AG08396 (cell line): ENCODE results near the gene DNTT.

Experiments
- DNase-seq: peaks from one replicate; pipeline ENCODE4 v3.0.0; 2012; ENCODE audit warnings: low spot score, mixed read lengths

The DNTT gene

DNA sequence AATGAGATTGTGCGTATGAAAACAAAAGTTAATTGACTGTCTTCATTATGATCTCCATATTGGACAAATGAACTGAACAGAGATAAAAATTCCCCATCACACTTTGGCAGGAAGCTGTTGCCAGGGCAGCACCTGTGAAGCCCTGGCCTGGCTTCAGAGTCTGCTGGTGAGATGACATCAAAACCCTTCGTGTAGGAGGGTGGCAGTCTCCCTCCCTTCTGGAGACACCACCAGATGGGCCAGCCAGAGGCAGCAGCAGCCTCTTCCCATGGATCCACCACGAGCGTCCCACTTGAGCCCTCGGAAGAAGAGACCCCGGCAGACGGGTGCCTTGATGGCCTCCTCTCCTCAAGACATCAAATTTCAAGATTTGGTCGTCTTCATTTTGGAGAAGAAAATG, at the start of gene DNTT:
DNTT (plus strand) TSS at position 205 of the 400 bp plus-strand sequence; CDS start at position 269, 64 bp downstream.
- no peak for DNase-seq

DNA sequence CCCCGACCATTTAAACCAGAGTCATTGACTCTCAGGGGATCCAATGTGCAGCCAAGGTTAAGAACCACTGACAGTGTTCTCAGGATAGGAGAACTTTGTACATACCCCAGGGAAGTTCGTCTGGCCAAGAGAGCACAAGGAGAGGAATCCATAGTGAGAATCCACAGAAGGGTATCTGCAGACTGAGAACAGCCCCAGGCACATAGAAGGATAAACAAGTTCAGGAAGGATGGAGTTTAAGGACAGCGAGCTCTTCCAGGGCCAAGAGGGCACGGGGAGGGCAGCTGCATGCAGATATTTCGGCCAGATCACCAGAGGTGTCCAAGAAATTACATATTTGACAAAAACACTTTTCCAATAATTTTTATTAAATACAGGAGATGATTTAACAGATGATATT, 49.3 kb upstream of the DNTT start:
- no peak for DNase-seq

DNA sequence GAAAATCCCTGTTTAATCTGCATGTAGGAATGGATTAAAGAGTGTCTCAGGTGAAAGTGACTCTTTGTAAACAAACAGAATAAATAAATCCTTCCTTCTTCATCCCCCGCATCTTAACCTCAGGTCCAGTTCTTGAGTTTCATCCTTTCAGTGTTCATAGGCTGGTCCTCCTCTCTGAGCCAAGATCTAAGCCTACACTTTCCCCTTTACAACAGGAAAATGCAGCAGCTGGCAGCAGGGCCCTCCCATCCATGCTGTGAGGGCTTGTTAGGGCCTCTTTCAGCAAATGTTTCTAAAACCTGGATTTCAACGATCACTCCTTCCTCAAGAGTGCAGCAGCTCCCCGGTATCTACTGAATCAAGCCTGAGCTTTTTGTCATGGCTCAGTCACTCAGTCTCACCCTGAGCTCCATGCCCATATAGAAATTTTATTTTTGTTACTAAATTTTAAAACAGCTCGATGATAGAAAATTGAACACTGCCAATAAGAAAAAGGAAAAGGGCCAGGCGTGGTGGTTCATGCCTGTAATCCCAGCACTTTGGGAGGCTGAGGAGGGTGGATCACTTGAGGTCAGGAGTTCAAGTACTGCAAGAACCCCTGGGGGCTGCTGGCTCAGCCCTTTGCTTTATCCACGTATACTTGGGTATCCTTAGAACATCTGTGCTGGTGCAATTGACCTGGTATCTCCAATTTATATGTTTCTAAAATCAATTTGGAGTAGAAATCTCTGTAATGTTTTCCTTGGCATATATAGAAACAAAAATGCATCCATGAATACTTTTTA, 48.5 kb upstream of the DNTT start:
- DNase-seq = no peak

DNA sequence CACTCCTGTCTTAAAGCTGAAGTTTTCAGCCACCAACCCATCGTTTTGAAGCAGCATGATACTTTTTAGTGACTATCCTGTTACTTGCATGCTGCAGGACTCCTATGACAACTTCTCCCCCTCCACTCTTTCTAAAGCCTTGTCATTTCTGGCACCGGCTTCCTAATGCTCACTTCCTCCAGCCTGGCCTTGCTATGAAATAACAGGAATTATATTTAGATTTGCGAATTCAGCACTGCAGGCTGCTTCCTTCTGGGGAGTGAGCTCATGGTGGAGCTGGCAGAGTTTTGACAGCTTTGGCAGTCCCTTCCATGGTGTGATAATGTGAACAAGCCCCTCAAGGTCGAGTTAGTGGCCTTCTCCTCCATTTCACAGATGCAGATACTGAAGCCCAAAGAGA, 46.3 kb upstream of the DNTT start:
- no peak for DNase-seq

DNA sequence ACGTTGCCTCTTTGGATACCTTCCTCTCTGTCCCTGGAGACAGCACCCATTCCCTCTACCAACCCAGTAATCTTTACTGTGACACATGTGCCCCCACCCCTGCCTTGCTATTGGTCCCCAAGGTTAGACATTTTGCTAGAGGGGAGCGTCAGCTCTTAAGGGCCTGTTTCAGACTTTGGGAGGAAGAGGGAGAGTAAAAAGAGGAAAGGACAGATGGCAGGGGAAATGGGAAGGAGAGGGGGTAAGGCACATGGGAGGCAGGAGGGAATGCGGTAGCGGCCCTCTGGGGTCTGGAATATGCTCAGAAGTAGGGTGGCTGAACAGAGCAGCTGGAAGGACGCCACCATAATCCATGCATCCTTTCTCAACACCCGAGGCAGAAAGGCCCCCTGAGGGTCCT, 45.1 kb upstream of the DNTT start:
- no peak for DNase-seq

DNA sequence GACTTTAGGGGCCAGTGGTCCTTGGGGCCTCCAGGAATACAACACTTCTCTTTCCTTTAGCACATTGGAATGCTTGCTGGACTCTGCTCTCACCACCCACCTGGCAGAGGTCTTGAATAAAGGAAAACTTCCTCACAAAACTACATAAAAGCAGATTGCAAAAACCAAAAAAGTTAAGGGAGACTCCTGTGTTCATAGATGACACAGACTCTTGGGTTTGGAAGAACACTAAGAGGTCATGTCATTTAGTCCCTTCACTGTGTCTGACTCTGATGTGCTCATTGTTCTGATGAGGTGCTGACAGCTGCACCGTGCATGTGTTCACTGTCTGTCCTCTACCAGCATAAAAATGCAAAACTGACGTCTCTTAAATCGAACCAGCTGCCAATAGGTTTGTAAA, 44.2 kb upstream of the DNTT start:
- no peak for DNase-seq

DNA sequence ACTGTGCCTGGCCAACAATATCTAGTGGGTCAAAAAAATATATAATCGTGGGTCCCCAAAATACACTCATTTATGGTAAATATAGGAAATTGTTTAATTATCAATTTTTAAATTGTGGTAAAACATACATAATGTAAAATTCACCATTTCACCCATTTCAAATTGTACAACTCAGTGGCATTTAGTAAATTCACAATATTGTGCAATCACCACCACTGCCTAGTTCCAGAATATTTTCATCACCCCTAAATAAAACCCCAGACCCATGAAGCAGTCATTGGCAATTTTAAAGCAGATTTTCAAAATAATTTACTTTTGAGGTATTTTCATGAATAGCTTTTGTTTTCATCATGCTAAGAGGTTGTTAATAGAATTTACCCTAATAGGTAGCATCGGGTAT, 43.1 kb upstream of the DNTT start:
- DNase-seq = no peak

DNA sequence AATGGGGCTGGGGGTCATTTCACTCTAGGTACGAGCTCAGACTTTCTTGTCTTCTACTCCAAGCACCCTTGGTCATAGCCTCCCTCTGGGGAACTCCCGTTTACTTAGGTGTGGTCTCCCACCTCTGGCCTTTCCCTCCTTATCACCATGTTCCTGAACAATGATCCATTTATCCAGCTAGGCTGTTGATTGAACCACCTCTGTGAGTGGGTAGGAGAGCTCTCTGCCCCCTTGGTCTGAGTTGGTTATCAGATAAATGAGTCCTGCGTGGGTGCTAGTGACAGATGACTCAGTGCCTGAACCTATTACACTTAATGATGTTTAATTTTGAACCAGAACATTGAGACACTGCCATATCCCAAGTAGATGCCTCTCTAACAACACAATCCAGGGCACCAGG, 42.3 kb upstream of the DNTT start:
- no peak for DNase-seq

DNA sequence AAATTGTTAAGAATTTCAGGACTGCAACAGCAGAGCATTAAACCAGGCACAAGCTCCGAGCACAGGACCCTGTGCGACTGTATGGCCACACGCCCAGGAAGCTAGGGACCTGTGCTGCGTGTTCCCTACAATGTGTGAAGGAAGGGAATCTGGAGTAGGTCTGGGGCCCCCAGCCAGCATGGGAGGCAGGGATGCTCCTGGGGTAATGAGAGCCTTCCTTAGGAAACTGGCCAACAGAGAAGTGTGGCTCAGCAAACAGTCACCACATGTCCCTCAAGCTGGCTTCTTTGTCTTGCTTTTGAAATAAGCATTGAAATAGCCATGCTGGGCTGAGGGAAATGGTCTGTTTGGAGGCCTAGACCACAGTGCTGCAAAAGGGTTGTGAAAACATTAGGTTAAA, 41.1 kb upstream of the DNTT start:
- DNase-seq = no peak

DNA sequence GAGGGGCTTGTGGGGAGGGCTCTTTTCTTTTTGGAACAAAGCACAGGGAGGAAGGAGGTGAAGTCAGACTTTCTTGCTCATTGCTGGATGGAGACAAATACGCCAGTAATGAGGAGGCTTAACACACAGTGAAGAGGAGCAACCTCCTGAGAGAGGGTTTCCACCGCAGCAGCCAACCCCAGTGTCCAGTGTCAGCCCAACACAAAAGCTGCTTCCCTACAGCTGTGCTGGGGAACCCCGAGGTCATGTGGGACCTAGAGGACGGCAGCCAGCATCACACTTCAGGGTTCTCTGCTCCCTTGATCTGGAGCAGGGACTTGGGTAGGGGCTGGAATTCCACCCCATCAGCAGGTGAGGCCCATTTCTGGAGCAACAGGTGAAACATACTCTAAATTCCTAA, 40.6 kb upstream of the DNTT start:
- no peak for DNase-seq

DNA sequence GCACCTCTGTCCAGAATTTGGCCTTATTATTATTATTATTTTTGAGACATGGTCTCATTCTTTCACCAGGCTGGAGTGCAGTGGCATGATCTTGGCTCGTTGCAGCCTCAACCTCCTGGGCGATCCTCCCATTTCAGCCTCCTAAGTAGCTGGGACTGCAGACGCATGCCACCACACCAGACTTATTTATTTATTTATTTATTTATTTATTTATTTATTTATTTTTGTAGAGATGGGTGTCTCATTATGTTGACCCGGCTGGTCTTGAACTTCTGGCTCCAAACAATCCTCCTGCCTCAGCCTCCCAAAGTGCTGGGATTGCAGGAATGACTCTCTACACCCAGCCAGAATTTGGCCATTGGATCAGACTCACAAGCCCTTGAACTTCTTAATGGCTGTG, 39.3 kb upstream of the DNTT start:
- DNase-seq = no peak

DNA sequence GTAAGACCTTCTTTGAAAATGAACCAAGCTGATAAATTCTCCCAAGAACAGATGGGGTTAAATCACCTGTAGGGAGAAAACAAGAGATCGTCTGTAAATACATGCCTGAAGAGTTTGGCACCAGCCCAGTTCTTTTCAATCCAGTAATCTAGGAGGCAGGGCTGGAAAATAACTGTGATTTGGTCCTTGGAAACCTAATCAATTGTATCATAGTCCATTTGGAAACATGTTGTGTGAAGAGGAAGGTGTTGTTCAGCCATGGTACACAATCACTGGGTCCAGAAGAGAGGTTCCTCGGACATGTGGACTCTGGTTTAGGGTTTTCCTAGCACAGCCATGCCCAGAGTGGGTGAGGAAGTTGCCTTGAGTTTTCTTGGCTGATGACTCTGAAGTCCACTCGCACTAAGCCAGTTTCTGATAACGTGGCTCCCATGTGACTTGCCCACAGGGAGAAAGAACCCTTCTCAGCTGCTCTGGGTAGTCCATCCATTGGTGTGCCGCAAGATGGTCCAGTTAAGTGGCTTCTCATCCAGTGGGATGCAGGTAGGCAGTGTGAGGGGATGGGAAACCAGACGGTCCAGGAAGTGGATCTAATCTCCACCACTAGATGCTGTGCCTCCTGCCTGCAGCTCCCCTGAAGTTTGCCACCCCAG, 38.0 kb upstream of the DNTT start:
- no peak for DNase-seq

DNA sequence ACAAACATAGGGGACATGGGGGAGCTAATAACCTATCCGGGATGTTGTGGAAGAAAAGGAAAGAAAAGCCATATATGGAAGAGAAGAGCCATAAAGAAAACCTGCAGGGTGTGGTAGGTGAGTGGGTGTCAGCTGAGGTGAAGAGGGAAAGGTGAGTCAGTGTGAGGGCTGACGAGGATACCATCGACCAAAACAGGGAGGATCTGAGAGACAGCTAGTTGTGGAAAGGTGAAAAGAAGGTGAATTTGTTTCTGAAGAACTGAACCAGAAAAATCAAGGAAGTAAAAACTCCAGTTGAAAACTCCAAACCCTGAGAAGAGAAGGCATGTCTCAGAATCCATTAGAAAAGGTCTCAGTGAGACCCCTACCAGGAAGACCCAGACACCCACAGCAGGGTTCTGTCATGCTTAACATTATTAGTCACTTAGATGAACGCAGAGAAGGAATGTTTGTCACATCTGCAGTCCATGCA, 37.0 kb upstream of the DNTT start:
- DNase-seq = no peak

DNA sequence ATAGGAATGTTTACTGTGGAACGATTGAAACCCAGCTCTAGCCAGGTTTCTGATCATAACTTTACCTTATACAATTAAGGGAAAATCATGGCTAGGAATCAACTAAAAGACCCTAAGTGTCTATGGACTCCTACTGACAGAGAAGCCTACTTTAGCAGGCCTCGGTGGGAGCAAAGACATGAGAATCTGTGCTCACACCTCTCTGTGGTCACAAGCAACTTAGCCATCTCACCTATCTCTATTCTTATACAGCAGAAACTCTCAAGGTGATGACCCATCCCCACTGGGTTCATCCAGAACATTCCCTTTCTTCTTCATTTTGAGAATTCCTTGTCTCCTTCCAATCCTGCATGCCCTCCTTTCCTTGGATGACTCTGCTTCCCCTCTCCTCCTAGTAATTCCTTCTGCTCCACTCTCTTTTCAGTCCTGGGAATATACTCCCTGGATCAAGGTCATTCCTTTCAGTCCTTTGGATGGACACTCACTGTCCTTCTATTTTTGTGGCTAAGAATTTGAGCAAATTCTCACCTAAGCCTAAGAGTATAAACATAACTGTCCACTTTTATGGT, 35.8 kb upstream of the DNTT start:
- no peak for DNase-seq

DNA sequence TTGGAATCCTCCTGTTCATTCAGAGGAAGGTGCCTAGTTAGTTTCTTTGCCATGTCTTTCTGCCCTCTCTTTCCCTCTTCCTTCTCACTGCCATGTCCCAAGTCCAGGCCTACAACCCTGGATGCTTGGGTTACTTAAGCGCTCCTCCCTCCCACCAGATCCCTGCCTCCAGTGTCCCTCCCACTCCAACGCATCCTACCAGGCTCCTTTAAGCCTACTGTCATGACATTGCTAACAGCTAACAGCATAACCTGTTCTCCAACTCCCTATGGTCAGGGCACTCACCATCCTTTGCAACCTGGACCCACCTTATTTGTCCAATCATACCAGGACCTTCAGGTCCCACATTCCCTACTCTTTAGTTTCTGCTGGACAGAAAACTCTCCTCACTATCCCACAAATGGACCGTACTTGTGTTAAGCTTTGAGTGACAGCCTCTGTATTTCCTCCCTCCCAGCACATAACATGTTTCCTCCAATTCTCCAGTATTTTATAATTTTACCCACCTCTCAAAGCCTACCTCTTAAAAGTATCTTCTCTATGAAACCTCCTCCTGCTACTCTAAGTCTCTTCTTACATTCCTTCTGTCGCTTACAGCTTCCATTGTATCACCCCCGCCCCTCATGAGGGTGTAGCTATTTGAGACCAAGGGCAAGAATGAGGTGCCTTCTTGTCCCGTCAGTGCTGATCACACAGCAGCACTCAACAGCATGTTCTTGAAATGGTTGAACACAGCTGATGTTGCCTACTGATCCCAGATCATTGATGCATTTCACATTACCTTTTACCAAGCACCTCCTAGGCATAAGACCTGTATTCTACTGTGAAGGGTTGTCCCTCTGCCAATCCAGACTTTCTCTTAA, 34.6 kb upstream of the DNTT start:
- no peak for DNase-seq

DNA sequence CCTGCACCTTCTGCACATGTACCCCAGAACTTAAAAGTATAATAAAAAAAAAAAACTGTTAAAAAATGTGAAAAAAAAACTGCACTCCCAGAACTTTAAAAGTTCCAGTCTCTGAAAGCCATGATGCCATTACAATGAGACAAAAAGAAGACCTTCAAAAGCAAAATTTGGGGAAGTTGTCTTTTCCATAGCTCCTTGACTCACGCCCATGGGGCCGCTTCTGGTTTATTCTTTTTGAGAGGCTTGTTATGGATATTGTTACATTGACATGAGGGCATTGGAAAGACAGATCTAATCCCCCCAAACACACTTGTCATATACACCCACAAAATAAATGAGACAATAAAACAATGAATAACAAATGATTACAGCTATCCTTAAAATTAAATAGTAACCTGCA, 33.7 kb upstream of the DNTT start:
- DNase-seq = no peak

DNA sequence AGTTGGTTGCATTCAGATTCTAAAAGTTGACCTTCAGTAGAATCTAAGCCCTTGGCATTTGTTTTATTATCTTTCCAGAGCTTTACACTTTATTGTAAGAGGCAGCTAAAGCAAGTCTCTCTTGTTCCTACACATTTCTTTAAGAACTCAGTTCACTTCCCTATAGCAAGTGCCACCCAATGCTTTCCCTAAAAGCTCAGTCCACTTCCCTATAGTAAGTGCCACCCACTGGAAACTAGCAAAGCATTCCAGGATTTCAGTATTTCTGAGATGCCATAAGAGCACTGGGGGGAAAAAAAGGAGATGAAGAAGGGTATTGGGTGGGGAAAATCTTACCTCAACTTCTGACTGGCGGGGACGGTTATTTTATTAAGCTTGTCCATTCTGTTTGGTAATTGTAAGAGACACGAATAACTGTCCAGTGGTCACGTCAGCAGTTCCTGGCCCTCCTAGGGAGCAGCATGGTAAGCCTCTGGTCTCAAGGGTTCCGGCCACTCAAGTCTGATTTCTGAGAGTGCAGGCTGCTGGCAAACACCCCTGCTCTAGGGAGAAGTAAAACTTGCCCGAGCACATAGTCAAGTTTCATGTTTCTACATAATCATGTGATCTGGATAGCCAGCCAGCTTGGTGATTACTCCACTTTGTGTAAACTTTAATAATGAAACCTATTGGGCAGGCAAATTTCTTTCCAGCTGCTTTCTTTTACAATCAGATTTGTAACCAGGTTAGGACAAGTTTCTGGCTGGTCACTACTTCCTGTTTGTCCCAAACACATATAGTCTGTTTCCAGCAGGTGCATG, 33.0 kb upstream of the DNTT start, which contains the start of gene BLNK:
BLNK (minus strand) TSS at position 554 of the 800 bp plus-strand sequence; CDS start at position 383, 171 bp downstream.
- peak; percentile 31 for DNase-seq

DNA sequence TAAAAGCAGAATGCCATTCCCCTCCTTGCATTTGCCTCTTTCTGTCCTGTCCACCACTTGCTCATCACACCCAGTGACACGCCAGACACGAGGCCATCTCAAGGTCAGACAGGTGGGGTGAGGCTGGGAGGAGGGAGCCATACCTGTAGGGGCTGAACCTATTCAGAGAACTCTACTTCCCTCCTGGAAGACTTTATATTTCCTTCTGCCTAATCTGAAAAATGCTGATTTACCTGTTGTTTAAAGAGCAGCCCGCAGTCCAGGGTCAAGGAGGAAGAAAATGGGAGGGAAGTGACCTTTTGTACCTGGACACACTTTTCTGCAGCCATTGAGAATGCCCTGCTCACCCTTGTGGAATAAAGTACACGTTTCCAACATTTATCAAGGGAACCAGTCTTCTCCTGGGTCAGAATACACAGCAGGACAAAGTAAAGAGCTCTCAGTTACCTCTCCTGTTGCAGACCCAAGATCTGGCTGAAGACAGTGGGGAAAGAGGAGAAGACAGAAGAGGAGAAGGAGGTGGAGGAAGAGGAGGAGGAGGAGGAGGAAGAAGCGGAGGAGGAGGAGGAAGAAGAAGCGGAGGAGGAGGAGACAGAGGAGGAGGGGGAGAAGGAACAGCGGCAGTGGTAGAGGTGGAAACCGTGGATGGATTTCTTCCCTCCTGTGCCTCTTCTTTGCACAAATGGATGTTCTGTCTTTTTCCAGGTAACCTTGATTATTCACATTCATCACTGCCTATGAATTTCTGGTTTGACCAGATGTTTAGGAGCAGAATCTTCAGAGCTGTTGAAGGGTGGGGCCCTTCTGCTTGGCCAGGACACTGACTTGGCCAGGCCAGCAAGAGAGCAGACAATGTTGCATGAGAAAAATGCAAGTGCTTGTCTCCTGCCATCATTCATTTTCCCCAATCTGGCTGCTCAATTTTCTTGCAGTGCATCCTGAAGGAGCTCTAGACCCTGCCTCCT, 31.6 kb upstream of the DNTT start:
- DNase-seq = no peak

DNA sequence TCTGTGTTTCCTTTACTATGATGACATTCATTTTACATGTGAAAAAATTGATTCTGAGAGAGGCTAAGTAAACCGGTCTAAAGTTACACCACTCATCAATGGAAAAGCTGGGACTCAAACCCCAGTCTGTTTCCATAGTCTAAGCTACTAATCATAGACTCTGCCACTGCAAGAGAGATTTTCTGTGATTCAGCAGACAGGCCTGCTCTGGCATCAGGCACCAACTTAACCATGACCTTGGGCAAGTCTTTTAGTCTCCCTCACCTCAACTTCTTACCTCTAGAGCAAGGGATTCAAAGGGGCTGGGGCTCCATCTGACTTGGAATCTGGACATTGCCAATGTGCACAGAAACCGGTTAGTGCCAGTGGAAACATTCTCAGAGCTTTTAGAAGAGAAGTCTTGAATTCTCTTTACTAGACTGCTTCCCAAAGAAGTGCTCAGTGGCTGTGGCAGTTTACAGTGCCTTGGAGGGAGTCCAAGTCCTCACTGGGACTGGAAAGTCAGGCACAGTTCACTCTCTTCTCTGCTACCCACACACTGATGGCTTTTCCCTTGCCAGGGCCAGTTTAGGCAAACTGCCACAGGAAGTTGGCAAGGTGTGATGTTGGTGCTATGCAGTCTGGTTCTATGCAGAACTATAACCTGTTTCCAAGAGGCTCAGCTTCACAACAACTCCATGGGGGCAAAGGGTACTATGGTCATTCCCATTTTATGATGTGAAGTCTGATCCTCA, 28.4 kb upstream of the DNTT start:
- no peak for DNase-seq

DNA sequence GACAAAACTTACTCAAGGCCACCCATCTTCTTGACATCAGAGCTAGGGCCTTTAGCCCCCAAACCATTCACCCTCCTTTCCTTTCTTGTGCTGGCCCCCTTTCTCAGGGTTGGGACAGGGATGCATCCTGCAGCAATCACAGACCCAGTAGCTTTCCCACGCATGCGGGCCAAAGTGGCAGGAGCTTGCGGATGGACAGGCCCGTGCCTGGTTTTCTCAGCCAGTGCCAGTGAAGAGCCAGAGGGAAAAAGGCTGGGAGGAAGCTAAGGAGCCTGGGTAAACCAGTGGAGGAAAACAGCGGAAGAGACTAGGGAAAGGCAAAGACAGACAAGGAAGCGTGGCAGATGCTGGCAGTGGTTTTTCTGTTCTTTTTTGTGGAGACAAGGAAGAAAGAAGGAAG, 27.8 kb upstream of the DNTT start:
- DNase-seq = no peak
